ENCODE data around the gene FOXK1. TPM values are rescaled to one million over a fixed set of nuclear protein-coding genes. Genes with fewer than 3 reads are reported as not detected.
"Not testable (repeated sequence)": the region's sequence is repeated elsewhere in the genome, so short reads cannot be mapped to it uniquely, and the experiment has no call there.

The FOXK1 gene
- total RNA-seq, 5 donors from 2014 or later (not counting 1 experiment from before 2014, with no cell fraction given), result 63.9 to 79.7 (median 74.2) TPM

DNA sequence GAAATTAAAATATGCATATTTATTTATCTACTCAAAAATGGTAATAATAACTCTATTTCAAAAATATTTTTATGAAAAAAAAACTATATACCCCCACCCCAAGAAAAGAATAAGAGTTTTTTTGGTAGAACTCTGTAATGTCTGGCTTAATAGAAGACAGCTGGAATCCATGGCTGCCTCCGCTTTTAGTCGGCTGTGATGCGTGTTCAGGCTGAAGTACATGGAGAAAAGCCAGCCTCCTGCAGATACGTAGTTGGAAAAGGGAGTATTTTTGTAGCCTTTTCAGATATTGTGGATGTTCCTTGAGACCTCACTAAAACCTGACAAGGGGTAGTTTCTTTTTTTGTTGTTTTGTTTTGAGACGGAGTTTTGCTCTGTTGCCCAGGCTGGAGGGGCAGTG, 10.0 kb downstream of the FOXK1 start:
- H3K4me3 Mint-ChIP-seq, result no peak overlapping the region
- no peaks in the 10 kb centered on the region for H3K27me3 ChIP-seq (replicated peaks in 1 of 2; ENCODE audit: control insufficient read depth in 2 of 2, extremely low read depth in 1 of 2, insufficient read depth in 2 of 2, low read length in 1 of 2)
- H3K27ac Mint-ChIP-seq, result no peak overlapping the region
- no peak overlapping the region for H3K4me3 ChIP-seq (ENCODE audit: control insufficient read depth in 1 of 2, extremely low read depth in 1 of 2, low read length in 1 of 2)
- peaks cover 77 to 89% (median 79%) of the 10 kb centered on the region in 3 donors for H3K4me1 Mint-ChIP-seq
- ChIA-PET CTCF (interaction anchor here in 1 of 2 donors (0.6 kb wide), 1 partner anchor 57 kb away, joined by 8 read pairs; no protein-coding TSS in a partner anchor), POLR2A (interaction anchor here in 1 of 2 donors (0.6 kb wide), 1 partner anchor 30 kb away, joined by 3 read pairs; no protein-coding TSS in a partner anchor)
- no peaks in the 10 kb centered on the region for H3K9me3 ChIP-seq
- H3K27me3 Mint-ChIP-seq, result no peaks in the 10 kb centered on the region
- peaks cover 0 to under 1% of the 10 kb centered on the region in 2 donors for H3K36me3 ChIP-seq (ENCODE audit: control insufficient read depth in 2 of 2, extremely low read depth in 1 of 2, insufficient read depth in 1 of 2, low read length in 1 of 2)
- 92% methylated on average over 5 of the region's 5 CpGs for WGBS (ENCODE audit: insufficient coverage)
- ATAC-seq (replicated peaks in 1 of 4) (no peak), DNase-seq (no peak)
- no peak overlapping the region for H3K27ac ChIP-seq (ENCODE audit: low read length)
- H3K9me3 Mint-ChIP-seq, result no peaks in the 10 kb centered on the region
- H3K4me1 ChIP-seq (ENCODE audit: control insufficient read depth in 1 of 2, extremely low read depth in 1 of 2, insufficient read depth in 2 of 2, low read length in 2 of 2), result peaks cover 16 to 50% of the 10 kb centered on the region in 2 experiments
- H3K36me3 Mint-ChIP-seq, result peaks cover 9% of the 10 kb centered on the region

DNA sequence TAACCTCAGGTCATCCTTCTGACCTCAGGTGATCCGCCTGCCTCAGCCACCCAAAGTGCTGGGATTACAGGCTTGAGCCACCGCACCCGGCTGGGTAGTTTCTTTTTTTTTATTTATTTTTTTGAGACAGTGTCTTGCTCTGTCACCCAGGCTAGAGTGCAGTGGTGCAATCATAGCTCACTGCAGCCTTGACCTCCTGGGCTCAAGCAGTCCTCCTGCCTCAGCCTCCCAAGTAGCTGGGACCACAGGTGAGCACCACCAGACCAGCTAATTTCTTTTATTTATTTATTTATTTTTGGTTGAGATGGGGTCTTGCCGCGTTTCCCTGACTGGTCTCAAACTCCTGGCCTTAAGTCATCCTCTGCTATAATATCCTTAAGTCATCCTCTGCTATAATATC, 10.5 kb downstream of the FOXK1 start:
- H3K27me3 ChIP-seq (replicated peaks in 1 of 2; ENCODE audit: control insufficient read depth in 2 of 2, extremely low read depth in 1 of 2, insufficient read depth in 2 of 2, low read length in 1 of 2); H3K27ac Mint-ChIP-seq; H3K4me3 Mint-ChIP-seq; H3K36me3 Mint-ChIP-seq; H3K36me3 ChIP-seq (ENCODE audit: control insufficient read depth in 2 of 2, extremely low read depth in 1 of 2, insufficient read depth in 1 of 2, low read length in 1 of 2); H3K9me3 Mint-ChIP-seq; H3K4me3 ChIP-seq (ENCODE audit: control insufficient read depth in 1 of 2, extremely low read depth in 1 of 2, low read length in 1 of 2); H3K27ac ChIP-seq (ENCODE audit: low read length); H3K9me3 ChIP-seq; H3K27me3 Mint-ChIP-seq; ATAC-seq (replicated peaks in 1 of 4); DNase-seq; CTCF ChIA-PET; POLR2A ChIA-PET: not testable (repeated sequence)
- peaks cover 16 to 50% of the 10 kb centered on the region in 2 experiments for H3K4me1 ChIP-seq (ENCODE audit: control insufficient read depth in 1 of 2, extremely low read depth in 1 of 2, insufficient read depth in 2 of 2, low read length in 2 of 2)
- WGBS (ENCODE audit: insufficient coverage), result 100% methylated on average over 1 of the region's 5 CpGs
- peaks cover 75 to 84% (median 75%) of the 10 kb centered on the region in 3 donors for H3K4me1 Mint-ChIP-seq

DNA sequence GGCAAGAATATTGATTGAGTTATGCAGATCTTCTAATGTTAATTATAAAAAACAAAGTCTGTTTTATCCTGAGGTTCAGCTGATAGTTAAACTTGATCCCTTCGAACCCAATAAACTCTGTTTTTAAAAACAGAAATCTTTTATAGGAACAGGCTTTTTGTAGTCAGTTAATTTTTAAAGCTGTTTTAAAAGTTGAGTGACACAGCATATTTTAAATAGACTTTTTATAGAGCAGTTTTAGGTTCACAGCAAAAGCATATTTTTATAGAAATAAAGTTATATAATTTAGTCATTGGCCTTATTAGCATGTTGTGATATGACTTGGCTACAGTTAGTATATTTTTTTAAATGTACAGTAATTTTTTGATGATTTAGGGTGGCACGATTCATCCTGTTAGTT, 11.1 kb downstream of the FOXK1 start:
- CTCF ChIA-PET, result no interaction called here

DNA sequence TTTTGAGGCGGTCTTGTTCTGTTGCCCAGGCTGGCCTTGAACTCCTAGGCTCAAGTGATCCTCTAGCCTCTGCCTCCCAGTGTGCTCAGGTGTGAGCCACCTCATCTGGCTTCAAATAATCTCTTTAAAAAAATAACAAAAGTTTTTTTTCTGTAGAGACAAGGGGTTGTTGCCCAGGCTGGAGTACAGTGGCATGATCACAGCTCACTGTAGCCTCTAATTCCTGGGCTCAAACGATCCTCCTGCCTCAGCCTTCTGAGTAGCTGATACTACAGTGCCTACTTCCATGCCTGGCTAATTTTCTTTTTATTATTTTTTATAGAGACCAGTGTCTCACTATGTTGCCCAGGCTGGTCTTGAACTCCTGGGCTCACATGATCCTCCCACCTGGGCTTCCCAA, 11.7 kb downstream of the FOXK1 start:
- no peak for DNase-seq
- ATAC-seq (replicated peaks in 1 of 4), result no peak
- H3K27ac Mint-ChIP-seq, result no peak overlapping the region
- Histone ChIP-seq H3K4me1 (ENCODE audit: control insufficient read depth in 1 of 2, extremely low read depth in 1 of 2, insufficient read depth in 2 of 2, low read length in 2 of 2) (peaks cover 12 to 41% of the 10 kb centered on the region in 2 experiments), H3K9me3 (no peaks in the 10 kb centered on the region), H3K36me3 (ENCODE audit: control insufficient read depth in 2 of 2, extremely low read depth in 1 of 2, insufficient read depth in 1 of 2, low read length in 1 of 2) (peaks cover 1 to 3% of the 10 kb centered on the region in 2 donors), H3K4me3 (ENCODE audit: control insufficient read depth in 1 of 2, extremely low read depth in 1 of 2, low read length in 1 of 2) (no peak overlapping the region), H3K27ac (ENCODE audit: low read length) (no peak overlapping the region), H3K27me3 (replicated peaks in 1 of 2; ENCODE audit: control insufficient read depth in 2 of 2, extremely low read depth in 1 of 2, insufficient read depth in 2 of 2, low read length in 1 of 2) (no peaks in the 10 kb centered on the region)
- no peaks in the 10 kb centered on the region for H3K9me3 Mint-ChIP-seq
- ChIA-PET CTCF (no interaction called here), POLR2A (no interaction called here)
- WGBS (ENCODE audit: insufficient coverage), result 100% methylated on average over 1 of the region's 2 CpGs
- H3K27me3 Mint-ChIP-seq, result no peaks in the 10 kb centered on the region
- no peak overlapping the region for H3K4me3 Mint-ChIP-seq
- peaks cover 72 to 75% (median 73%) of the 10 kb centered on the region in 3 donors for H3K4me1 Mint-ChIP-seq
- peaks cover 4% of the 10 kb centered on the region for H3K36me3 Mint-ChIP-seq

More for the DNA sequence above, 11.1 kb downstream of the FOXK1 start:
- ATAC-seq (replicated peaks in 1 of 4) (no peak), DNase-seq (no peak)
- POLR2A ChIA-PET, result interaction anchor here in 1 of 2 donors (0.5 kb wide), 1 partner anchor 31 kb away, joined by 12 read pairs; no protein-coding TSS in a partner anchor
- Mint-ChIP-seq H3K4me3 (no peak overlapping the region), H3K9me3 (no peaks in the 10 kb centered on the region), H3K36me3 (peaks cover 4% of the 10 kb centered on the region), H3K27ac (no peak overlapping the region), H3K4me1 (peaks cover 73 to 78% (median 74%) of the 10 kb centered on the region in 3 donors), H3K27me3 (no peaks in the 10 kb centered on the region)
- no CpG with 5 or more reads among the region's 2 CpGs for WGBS (ENCODE audit: insufficient coverage)
- H3K27ac ChIP-seq (ENCODE audit: low read length), result no peak overlapping the region
- H3K4me1 ChIP-seq (ENCODE audit: control insufficient read depth in 1 of 2, extremely low read depth in 1 of 2, insufficient read depth in 2 of 2, low read length in 2 of 2), result peaks cover 16 to 47% of the 10 kb centered on the region in 2 experiments
- no peak overlapping the region for H3K4me3 ChIP-seq (ENCODE audit: control insufficient read depth in 1 of 2, extremely low read depth in 1 of 2, low read length in 1 of 2)
- no peaks in the 10 kb centered on the region for H3K9me3 ChIP-seq
- H3K27me3 ChIP-seq (replicated peaks in 1 of 2; ENCODE audit: control insufficient read depth in 2 of 2, extremely low read depth in 1 of 2, insufficient read depth in 2 of 2, low read length in 1 of 2), result no peaks in the 10 kb centered on the region
- peaks cover 0 to 3% of the 10 kb centered on the region in 2 donors for H3K36me3 ChIP-seq (ENCODE audit: control insufficient read depth in 2 of 2, extremely low read depth in 1 of 2, insufficient read depth in 1 of 2, low read length in 1 of 2)

DNA sequence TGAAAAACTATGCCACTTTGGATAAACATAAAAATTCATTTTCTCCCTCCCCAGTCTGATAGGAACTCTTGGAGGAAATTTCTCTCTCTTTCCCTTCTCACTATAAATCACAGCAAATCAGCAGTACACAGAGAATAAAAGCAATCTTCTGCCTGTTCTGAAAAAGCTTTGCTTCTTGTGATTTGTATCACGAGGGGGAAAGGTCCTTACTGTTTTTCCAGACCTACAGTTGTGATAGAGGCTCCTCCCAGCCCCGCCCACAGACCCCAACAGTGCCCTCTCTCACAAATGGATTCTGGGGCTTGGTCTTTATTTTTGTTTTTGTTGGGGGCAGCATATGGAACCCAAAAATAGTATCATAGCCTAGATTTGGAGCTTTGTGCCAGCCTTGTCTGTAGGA, 12.2 kb downstream of the FOXK1 start:
- Histone ChIP-seq H3K27me3 (replicated peaks in 1 of 2; ENCODE audit: control insufficient read depth in 2 of 2, extremely low read depth in 1 of 2, insufficient read depth in 2 of 2, low read length in 1 of 2) (no peaks in the 10 kb centered on the region), H3K36me3 (ENCODE audit: control insufficient read depth in 2 of 2, extremely low read depth in 1 of 2, insufficient read depth in 1 of 2, low read length in 1 of 2) (peaks cover 3% of the 10 kb centered on the region in 2 donors), H3K4me1 (ENCODE audit: control insufficient read depth in 1 of 2, extremely low read depth in 1 of 2, insufficient read depth in 2 of 2, low read length in 2 of 2) (peaks cover 9 to 40% of the 10 kb centered on the region in 2 experiments), H3K4me3 (ENCODE audit: control insufficient read depth in 1 of 2, extremely low read depth in 1 of 2, low read length in 1 of 2) (no peak overlapping the region), H3K27ac (ENCODE audit: low read length) (no peak overlapping the region), H3K9me3 (no peaks in the 10 kb centered on the region)
- Mint-ChIP-seq H3K27ac (no peak overlapping the region), H3K9me3 (no peaks in the 10 kb centered on the region), H3K4me1 (peaks cover 67 to 75% (median 72%) of the 10 kb centered on the region in 3 donors), H3K36me3 (peaks cover 3% of the 10 kb centered on the region), H3K4me3 (no peak overlapping the region), H3K27me3 (no peaks in the 10 kb centered on the region)
- ChIA-PET POLR2A (no interaction called here), CTCF (interaction anchor here in 1 of 2 donors (0.7 kb wide), 1 partner anchor 19 kb away, joined by 3 read pairs; no protein-coding TSS in a partner anchor)
- WGBS (ENCODE audit: insufficient coverage), result 80% methylated on average over 1 of the region's 2 CpGs
- ATAC-seq (replicated peaks in 1 of 4), result no peak
- DNase-seq, result no peak

DNA sequence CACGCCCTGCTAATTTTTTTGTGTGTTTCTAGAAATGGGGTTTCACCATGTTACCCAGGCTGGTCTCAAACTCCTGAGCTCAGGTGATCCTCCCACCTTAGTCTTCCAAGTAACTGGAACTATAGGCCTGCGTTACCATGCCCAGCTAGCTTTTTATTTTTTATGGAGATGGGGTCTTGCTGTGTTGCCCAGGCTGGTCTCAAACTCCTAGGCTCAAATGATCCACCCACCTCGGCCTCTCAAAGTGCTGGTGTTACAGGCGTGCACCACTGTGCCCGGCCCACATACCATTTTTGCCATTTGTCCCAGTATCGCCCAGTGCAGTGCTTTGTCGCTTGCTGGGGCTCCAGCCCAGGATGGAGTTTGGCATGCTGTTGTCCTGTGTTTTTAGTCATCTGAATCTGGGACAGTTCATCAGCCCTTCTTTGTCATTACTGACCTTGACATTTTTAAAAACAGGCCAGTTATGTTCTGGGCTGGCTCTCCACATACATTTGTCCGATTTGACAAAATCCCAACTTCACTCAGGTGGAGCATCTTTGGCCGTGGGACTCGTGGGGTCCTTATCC, 16.7 kb downstream of the FOXK1 start:
- Mint-ChIP-seq H3K36me3 (no peaks in the 10 kb centered on the region), H3K27ac (no peak overlapping the region), H3K4me1 (peaks cover 54 to 78% (median 72%) of the 10 kb centered on the region in 3 donors), H3K27me3 (no peaks in the 10 kb centered on the region), H3K9me3 (no peaks in the 10 kb centered on the region), H3K4me3 (no peak overlapping the region)
- ATAC-seq (replicated peaks in 1 of 4) (no peak), DNase-seq (no peak)
- ChIA-PET CTCF (interaction anchor here in 1 of 2 donors (0.7 kb wide), 1 partner anchor 57 kb away, joined by 4 read pairs; no protein-coding TSS in a partner anchor), POLR2A (no interaction called here)
- Histone ChIP-seq H3K9me3 (no peaks in the 10 kb centered on the region), H3K4me1 (ENCODE audit: control insufficient read depth in 1 of 2, extremely low read depth in 1 of 2, insufficient read depth in 2 of 2, low read length in 2 of 2) (peaks cover 0 to 47% of the 10 kb centered on the region in 2 experiments), H3K27ac (ENCODE audit: low read length) (no peak overlapping the region), H3K4me3 (ENCODE audit: control insufficient read depth in 1 of 2, extremely low read depth in 1 of 2, low read length in 1 of 2) (no peak overlapping the region), H3K36me3 (ENCODE audit: control insufficient read depth in 2 of 2, extremely low read depth in 1 of 2, insufficient read depth in 1 of 2, low read length in 1 of 2) (peaks cover 3% of the 10 kb centered on the region in 2 donors), H3K27me3 (replicated peaks in 1 of 2; ENCODE audit: control insufficient read depth in 2 of 2, extremely low read depth in 1 of 2, insufficient read depth in 2 of 2, low read length in 1 of 2) (no peaks in the 10 kb centered on the region)
- WGBS (ENCODE audit: insufficient coverage), result 96% methylated on average over 5 of the region's 10 CpGs

All from T-cell (primary cell).